HG03457 (cell line): ENCODE results near the gene SAA1.
"Not testable (repeated sequence)": the region's sequence is repeated elsewhere in the genome, so short reads cannot be mapped to it uniquely, and the experiment has no call there.

Experiments
- ATAC-seq: cut with Tn5 transposase; IDR thresholded peaks from one replicate; pipeline ENCODE4 v1.9.1; 2021; ENCODE audit warnings: moderate number of reproducible peaks; ENCODE audit not compliant: unreplicated experiment

SAA1 gene

GRCh38 chr11:18265949-18266348 lies at the start of gene SAA1:
Gene SAA1 (plus strand): TSS chr11:18266264. CDS start chr11:18266888, 624 bp downstream.
- no peak for ATAC-seq

GRCh38 chr11:18221274-18221876 lies 44.7 kb upstream of the SAA1 start:
- no peak for ATAC-seq

- ATAC-seq, result no peak
Measured at GRCh38 chr11:18222814-18223421, 43.1 kb upstream of the SAA1 start.

- ATAC-seq, result no peak
Measured at GRCh38 chr11:18223591-18224387, 42.3 kb upstream of the SAA1 start.

GRCh38 chr11:18225913-18226312 lies 40.2 kb upstream of the SAA1 start:
- ATAC-seq, result no peak

- peak; percentile 87 for ATAC-seq
Measured at GRCh38 chr11:18229501-18229900, 36.6 kb upstream of the SAA1 start.

- ATAC-seq, result no peak
Measured at GRCh38 chr11:18230859-18231258, 35.2 kb upstream of the SAA1 start.

- ATAC-seq, result no peak
Measured at GRCh38 chr11:18233912-18234311, 32.2 kb upstream of the SAA1 start.

GRCh38 chr11:18235394-18236334 lies 30.4 kb upstream of the SAA1 start:
- no peak for ATAC-seq

- ATAC-seq, result no peak
Measured at GRCh38 chr11:18236664-18237356, 29.3 kb upstream of the SAA1 start, which contains the start of gene SAA4. Gene SAA4 (minus strand): TSS chr11:18236802. CDS start chr11:18235926, 876 bp downstream.

- ATAC-seq, result no peak
Measured at GRCh38 chr11:18239655-18240054, 26.4 kb upstream of the SAA1 start.

GRCh38 chr11:18243783-18244362 lies 22.2 kb upstream of the SAA1 start:
- ATAC-seq, result no peak

- ATAC-seq, result no peak
Measured at GRCh38 chr11:18245396-18245795, 20.7 kb upstream of the SAA1 start.

- ATAC-seq, result peak; percentile 57
Measured at GRCh38 chr11:18246379-18247190, 19.5 kb upstream of the SAA1 start.

- ATAC-seq, result not testable (repeated sequence)
Measured at GRCh38 chr11:18247191-18247581, 18.9 kb upstream of the SAA1 start.

GRCh38 chr11:18248561-18248960 lies 17.5 kb upstream of the SAA1 start, which contains the start of gene SAA2:
Gene SAA2 (minus strand): TSS chr11:18248668. CDS start chr11:18248011, 657 bp downstream.
- ATAC-seq, result no peak

GRCh38 chr11:18253233-18253632 lies 12.8 kb upstream of the SAA1 start:
- no peak for ATAC-seq

- no peak for ATAC-seq
Measured at GRCh38 chr11:18253778-18254338, 12.2 kb upstream of the SAA1 start.
